Daoy (cell line): ENCODE results near the gene VAMP8. TPM values are rescaled to one million over a fixed set of nuclear protein-coding genes. Genes with fewer than 3 reads are reported as not detected.
"Not testable (repeated sequence)": the region's sequence is repeated elsewhere in the genome, so short reads cannot be mapped to it uniquely, and the experiment has no call there.

ENCODE experiments used
- DNase-seq: peaks from one replicate; pipeline ENCODE4 v3.0.0-alpha.2; 2015; ENCODE audit warnings: low read depth
- total RNA-seq: library from RNA; depleted of rRNA; stranded (reverse); fragments of >200 nt; shearing (Covaris generic); gene quantifications from 2 replicates; pipeline ENCODE4 v1.2.3, GENCODE V29; 2014; rRNA removed

Gene VAMP8
- total RNA-seq = 6.0 and 9.8 TPM in 2 replicates

DNA sequence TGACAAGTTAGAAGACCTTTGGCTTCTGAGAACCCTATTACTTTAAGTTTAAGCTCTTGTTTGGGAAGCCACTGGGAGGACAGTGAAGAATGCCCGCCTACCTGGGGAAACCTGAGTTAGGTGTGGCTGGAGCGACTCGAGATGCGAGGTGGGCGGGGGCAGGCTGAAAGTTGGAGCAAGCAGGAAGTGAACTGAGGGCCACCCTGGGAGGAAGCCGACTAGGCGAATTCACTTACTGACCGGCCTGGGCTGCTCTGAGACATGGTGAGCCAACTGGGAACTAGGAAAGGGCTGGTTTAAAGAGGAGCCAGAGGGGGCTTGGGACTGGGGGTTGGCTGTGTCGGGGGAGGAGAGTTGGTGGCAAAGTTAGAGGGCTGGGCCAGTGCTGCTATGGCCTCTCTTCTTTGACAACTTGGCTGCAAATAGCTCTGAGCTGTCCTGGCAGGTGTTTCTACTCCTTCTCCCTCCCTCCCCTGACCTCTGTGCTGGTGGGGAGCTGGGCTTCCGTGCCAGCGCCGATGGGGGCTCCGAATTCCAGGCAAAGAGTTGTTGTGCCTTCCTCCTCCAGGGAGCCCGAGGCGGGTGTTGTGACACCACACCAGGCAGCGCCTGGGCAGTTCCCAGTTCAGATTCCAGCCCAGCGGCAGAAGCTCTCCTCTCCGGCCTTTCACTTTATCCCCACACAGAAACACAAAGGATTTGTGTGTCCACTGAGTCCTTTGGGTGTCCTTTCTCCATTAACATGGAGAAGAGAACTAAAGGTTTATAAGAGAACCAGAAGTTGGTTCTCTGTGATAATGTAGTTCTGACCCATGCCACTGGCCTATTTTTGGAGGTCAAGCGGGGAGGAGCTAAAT lies at the start of gene VAMP8:
VAMP8 (plus strand) TSS at position 201 of the 857 bp plus-strand sequence; CDS start at position 262, 61 bp downstream.
- peak; percentile 31 for DNase-seq

DNA sequence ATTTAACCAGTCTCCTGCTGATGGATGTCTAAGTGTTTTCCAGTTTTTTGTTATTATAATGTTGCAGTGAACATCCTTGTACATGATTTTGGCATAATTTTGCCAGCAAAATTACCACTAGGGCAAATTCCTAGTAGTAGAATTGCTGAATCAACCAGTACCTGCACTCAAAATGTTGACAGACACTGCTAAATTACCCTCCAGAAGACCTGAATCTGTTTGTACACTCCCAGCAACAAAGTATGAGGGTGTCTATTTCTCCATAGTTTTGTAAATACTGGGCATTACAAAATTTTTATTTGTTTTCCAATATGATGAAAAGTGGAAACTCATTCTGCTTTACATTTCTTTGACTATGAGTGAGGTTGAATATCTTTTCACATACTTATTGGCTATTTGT lies 49.6 kb upstream of the VAMP8 start:
- DNase-seq = no peak

DNA sequence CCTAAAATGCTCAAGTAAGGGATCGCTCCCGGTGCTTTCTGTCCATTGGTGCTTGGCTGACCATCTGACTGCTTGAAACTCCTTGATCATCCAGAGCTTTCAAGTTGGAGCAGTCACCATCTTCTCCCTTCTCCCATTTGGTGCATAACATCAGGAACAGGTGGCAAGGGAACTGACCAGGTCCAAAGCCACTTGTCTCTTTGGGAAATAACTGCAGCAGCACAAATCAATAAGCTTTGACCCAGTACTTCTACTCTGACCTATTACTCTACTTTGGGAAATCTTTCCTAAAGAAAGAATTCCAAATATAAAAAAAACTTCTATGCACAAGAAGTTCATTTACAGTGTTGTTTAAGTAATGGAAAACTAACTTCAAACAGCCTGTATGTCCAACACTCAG lies 49.0 kb upstream of the VAMP8 start:
- DNase-seq = no peak

DNA sequence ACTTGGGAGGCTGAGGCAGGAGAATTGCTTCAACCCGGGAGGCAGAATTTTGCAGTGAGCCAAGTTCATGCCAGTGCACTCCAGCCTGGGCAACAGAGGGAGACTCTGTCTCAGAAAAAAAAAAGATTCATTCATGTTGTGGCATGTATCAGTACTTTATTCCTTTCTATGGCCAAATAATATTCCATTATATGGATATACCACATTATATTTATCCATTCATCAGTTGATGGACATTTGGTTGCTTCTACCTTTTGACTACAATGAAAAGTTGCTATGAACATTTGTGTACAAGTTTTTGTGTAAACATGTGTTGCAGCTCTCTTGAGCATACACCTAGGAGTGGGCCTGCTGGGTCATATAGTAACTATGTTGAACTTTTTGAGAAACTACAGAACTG lies 47.6 kb upstream of the VAMP8 start:
- no peak for DNase-seq

DNA sequence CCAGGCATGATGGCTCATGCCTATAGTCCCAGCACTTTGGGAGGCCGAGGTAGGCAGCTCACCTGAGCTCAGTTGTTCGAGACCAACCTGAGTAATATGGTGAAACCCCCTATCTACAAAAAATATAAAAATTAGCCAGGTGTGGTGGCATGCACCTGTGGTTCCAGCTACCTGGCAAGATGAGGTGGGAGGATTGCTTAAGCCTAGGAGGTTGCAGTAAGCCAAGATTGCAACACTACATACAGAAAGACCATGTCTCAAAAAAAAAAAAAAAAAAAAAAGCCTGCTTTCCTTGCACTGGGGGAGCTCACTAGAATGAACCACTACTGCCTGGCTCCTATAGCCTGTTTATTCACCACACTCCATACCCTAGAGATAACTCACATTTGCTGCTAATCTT lies 45.8 kb upstream of the VAMP8 start:
- DNase-seq = no peak

DNA sequence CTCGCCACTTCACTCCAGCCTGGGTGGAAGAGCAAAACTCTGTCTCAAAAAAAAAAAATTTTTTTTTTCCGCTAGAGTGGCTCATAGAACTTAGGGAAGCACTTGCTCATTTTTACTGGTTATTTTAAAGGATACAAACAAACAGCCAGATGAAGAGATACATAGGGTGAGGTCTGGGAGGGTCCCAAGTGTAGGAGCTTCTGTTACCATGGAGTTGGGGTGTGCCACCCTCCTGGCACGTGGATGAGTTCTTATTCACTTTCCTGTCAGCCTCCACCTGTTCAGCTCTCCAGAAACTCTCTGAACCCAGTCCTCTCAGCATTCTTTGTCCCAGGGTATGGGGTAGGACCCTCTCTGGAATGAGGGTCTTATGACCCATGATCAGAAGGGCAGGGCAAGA lies 43.3 kb upstream of the VAMP8 start:
- no peak for DNase-seq

DNA sequence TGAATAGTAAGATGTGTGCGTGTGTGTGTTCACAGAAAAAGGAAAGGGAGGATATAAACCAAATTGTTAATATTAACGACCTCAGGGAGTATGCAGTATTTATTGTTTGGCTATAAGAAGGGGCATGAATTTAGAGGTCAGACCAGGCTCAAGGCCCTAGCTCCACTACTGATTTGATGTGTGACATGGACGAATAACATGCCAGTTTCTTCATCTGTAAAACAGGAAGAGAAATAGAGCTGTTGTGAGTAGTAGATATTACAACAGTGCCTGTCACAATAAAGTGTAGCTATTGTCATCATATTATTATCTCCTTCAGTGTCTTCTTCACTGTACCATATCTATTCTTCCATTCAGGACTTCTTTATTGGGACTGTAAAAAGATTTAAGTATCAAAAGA lies 42.5 kb upstream of the VAMP8 start:
- no peak for DNase-seq

DNA sequence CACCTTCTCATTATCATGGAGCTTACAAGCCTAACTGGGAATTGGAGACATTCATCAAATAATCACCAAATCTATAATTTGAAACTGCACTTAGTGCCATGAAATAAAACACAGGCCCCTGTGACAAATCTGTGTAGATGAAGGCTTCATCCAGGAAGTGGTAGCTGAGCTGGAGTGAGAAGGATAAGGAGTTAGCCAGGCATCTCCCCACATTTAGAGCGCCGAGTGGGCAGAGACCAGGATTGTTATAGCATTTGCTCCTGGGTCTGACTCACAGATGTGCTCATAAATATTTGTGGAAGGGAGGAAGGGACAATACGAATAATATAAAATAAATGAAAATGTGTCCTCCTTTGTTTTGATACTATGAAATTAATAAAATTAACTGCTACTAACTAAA lies 40.9 kb upstream of the VAMP8 start:
- peak; percentile 67 for DNase-seq

DNA sequence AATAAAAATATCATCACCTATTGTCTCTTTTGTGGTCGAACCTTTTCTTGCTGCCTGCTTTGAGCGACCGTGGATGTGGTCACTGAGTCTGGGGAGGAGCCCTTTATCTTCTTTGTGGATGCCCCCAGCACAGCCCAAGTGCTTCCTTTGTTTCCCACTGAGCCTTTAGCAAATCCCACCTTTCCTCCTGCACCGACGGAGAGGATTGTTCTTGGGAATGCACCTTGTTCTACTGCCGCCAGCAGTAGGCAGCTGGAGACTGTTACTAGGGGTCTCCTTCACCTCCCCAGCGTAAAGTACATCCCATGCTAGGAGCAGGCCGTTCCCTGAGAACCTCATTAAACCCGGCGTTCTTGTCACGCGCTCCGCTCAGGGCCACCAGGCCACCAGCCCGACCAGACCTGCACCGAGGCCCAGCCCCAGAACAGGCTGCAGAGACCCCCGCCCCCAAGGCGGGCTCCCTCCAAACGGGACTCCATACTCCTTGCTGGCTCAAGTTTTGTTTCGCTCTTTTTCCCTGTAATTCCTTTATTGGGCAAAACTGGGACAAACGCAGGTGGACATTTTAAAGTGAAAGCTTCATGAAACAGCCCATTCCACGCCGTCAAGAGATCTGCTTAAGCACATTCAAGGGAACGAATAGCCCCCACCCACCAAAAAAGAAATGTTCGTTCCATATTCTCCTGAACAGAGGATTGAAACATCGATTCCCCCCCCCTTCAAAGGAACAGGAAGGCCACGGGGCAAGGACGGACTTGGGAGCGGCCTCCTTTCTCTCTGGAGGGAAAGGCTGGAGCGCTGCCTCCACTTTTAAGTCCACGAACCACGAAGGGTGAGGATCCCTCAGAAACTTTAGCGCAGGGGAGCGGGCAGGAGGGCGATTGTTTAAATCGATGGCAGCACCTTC lies 39.5 kb upstream of the VAMP8 start:
- peak; percentile 70 for DNase-seq

DNA sequence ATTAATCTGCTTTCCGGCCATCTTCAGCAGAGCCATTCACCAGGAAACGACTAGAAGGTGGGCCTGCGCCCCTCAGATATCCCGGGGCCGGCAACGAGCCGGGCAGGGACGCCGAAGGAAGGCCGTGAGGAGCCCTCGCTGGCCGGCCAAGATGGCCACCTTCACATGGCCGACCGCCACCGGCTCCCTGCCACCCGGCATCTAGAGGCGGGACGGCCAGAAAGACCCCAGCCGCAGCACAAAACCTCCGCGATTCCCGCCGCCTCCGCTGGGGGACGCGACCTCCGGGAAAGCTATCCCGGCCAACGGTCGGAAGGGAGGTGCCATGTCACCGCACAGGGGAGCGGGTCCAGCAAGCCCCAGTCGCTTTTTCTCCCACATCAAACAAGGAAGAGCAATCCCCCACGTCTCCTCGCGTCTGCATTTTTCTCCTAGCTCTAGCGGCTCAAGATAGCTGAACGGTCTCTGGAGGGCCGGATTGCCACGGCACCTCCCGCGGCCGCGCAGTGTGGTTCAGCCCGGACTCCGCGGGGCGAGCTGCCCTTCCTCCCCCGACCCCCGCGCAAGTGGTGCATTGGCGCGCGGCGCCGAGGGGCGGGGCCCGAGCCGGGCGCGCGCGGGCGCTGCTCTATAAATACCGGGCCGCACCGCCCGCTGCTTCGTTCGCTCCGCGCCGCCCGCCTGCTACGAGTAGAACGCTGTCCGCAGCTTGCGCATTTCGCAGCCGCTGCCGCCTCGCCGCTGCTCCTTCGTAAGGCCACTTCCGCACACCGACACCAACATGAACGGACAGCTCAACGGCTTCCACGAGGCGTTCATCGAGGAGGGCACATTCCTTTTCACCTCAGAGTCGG lies 38.7 kb upstream of the VAMP8 start, which contains the start of gene MAT2A:
MAT2A (plus strand) TSS at position 662 of the 854 bp plus-strand sequence; CDS start at position 782, 120 bp downstream.
- DNase-seq = peak; percentile 95

DNA sequence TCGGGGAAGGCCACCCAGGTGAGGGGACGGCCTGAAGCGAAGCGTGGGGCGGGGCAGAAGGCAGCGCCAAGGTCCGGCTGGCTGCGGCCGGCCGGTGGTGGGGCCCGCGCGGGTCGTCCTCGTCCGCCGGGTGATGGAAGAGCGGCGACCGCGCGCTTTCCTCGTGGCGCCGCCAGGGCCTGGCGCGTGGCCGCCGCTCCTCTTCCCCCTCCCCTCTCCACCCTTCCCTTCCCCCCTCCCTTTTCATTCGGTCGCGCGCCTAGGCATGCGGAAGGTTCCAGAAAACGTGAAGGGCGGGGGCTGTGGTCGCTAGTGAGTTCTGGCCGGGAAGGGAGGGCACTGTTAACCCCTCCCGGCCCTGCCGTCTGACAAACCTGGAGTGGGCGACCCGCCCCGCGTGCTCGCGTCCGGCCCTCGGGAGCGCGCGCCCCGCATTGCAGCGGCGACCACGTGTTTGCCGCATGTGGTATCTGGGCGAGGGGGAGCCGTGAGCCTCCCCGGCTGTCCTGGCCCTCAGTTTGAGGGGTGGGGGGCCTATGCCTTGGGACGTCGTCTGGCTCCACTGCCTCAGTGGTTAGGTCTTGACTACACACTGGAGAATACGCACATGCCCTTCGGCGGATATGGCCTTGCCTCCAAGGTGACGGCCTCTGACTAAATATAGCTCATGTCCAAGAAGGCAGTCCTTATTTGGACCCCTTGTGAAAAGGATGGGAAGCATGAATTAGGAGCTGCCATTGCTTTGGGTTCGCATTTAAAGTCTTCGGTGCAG lies 37.8 kb upstream of the VAMP8 start:
- peak; percentile 63 for DNase-seq

DNA sequence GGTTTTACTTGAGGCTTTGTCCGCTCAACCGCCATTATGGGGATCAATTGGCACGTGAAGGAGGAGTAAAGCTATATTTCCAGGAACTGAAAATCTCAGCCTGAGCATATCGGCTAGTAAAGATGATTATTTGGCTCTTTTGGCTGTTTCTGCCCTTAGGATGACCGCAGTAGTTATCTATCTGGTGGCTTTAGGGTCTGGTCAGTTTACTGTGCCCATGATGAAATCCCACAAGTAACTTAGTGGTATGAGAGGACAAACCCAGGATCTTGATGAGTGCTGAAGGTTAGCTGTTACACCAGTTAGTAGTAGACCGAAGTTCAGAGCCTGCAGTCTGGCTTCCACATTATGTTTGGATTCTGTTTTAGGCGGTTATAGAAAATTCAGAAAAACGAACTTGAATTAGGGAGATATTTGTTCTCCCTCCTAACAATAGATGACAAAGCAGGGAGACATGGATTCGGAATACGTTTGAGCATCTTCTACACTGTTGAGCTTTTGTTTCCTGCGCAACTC lies 37.2 kb upstream of the VAMP8 start:
- no peak for DNase-seq

DNA sequence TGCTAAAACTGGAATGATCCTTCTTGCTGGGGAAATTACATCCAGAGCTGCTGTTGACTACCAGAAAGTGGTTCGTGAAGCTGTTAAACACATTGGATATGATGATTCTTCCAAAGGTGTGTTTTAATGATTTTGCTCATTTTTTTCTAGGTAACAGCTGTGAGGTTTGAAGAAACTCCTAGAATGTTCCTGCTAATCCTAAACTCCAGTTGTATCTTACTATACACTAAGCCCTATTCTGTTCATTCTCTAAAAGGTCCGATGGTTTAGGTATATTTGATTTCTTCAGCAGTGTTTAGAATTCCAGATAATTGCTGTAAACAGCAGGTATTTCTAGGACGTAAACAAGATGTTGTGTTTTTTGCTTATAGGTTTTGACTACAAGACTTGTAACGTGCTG lies 36.1 kb upstream of the VAMP8 start:
- no peak for DNase-seq

DNA sequence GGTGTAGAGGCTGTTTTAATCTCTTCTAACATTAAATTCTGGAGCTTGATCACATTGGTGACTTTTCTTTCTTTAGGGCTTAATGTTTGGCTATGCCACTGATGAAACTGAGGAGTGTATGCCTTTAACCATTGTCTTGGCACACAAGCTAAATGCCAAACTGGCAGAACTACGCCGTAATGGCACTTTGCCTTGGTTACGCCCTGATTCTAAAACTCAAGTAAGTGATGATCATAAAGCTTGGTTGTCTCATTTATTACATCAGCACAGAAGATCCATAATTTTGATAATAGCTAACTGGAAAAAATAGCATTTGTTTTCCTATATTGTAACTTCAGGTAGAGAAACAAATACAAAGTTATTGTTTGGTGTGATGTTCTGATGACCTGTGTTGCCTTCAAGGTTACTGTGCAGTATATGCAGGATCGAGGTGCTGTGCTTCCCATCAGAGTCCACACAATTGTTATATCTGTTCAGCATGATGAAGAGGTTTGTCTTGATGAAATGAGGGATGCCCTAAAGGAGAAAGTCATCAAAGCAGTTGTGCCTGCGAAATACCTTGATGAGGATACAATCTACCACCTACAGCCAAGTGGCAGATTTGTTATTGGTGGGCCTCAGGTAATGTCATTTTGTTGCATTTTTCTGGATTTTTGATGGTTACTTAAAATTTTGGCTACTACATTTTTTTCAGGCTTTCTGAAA lies 35.5 kb upstream of the VAMP8 start:
- no peak for DNase-seq

DNA sequence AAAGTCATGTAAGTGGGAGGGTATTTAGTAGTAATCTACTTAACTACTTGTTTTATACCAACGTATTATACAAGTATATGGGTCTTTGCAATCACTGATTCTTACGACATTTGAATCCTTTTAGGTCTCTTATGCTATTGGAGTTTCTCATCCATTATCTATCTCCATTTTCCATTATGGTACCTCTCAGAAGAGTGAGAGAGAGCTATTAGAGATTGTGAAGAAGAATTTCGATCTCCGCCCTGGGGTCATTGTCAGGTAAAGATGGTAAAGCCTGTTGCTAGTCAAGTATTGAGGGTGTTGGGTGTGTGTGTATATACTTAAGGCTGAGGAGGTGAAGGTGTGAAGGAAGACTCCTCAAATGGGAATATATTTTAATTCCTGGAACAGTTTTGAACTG lies 34.6 kb upstream of the VAMP8 start:
- DNase-seq = no peak

DNA sequence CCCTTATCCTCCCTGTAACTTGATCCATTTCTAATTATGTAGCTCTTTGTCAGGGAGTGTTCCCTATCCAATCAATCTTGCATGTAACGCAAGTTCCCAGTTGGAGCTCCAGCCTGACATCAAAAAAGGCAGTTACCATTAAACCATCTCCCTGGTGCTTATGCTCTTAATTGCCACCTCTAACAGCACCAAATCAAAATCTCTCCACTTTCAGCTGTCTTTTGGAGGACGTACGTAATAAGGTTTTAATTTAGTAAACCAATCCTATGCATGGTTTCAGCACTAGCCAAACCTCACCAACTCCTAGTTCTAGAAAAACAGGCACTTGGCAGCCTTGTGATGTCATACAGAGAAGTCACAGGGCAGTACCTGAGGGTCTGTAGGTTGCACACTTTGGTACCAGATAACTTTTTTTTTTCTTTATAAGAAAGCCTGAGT lies 33.1 kb upstream of the VAMP8 start:
- not testable (repeated sequence) for DNase-seq

DNA sequence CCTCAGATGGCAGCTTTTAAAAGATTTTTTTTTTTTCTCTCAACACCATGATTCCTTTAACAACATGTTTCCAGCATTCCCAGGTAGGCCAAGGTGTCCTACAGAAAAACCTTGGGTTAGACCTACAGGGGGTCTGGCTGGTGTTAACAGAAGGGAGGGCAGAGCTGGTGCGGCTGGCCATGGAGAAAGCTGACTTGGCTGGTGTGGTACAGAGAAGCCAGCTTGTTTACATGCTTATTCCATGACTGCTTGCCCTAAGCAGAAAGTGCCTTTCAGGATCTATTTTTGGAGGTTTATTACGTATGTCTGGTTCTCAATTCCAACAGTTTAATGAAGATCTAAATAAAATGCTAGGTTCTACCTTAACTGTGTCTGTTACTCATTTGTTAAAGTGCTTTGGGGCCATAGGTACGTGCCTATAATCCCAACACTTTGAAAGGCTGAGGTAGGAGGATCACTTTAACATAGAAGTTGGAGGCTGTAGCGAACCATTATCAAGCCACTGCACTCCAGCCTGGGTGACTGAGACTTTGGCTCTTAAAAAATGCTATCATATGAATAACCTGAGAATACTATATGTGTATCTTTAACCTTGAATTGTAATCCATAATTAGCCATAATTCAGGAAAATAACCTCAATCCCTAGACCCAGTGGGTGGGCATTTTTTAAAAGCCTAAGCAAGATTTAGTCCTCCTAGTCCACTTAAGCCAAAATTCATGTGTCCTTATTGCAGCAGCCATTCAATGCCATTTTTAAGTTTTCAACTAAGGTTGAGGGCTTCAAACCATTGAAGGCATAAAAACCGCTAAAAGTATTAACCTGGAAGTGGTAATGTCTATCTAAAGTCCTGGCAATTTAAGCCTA lies 32.2 kb upstream of the VAMP8 start:
- not testable (repeated sequence) for DNase-seq

DNA sequence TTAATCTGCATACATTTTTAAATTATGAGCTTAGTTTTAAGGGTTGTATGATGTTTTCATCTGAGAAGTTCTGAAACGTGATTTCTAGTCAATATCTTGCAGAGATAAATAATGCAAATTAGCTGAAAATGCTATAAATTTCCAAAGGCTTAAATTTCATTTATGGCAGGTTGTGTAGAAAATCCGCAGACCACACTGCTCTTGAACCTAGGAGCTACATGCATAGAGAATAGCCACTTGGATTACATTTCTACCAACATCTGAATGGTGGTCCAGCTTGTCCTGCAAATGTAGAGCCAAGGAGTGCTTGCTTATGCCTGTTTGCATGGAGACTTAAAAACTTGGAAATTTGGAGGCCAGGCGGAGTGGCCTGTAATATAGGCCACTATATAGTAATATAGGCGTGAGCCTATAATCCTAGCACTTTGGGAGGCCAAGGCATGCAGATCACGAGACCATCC lies 31.6 kb upstream of the VAMP8 start:
- DNase-seq = no peak
